Measurements from ENCODE around the gene ZNF90.
A peak's percentile ranks its signal among the peaks of the same experiment; 100 is the strongest.
"Not testable (repeated sequence)": the region's sequence is repeated elsewhere in the genome, so short reads cannot be mapped to it uniquely, and the experiment has no call there.

Gene ZNF90

GRCh38 chr19:20077791-20078463, at the start of gene ZNF90:
TSS of gene ZNF90 (plus strand) at chr19:20078000. CDS start at chr19:20078133, 133 bp downstream.
- Histone ChIP-seq H3K9me3 (ENCODE audit: low read length) (no peaks in the 10 kb centered on the region), H3K9ac (ENCODE audit: low read length) (no peak within 1 kb of the TSS)

GRCh38 chr19:20028611-20029010, 49.2 kb upstream of the ZNF90 start:
- no peak overlapping the region for H3K9ac ChIP-seq (ENCODE audit: low read length)
- no peaks in the 10 kb centered on the region for H3K36me3 ChIP-seq (ENCODE audit: insufficient read depth, low read length)
- no peak overlapping the region for H3K4me3 ChIP-seq (ENCODE audit: low read depth in 1 of 2, low read length in 2 of 2)
- H3K27me3 ChIP-seq (ENCODE audit: control insufficient read depth in 1 of 2, insufficient read depth in 2 of 2, low read length in 2 of 2) = no peaks in the 10 kb centered on the region
- H3K27ac ChIP-seq (ENCODE audit: low read depth, low read length) = no peak overlapping the region
- no peaks in the 10 kb centered on the region for H3K4me1 ChIP-seq (ENCODE audit: insufficient read depth, low read length)
- H3K9me3 ChIP-seq (ENCODE audit: low read length) = no peaks in the 10 kb centered on the region

More at GRCh38 chr19:20077791-20078463, at the start of gene ZNF90:
- peaks cover 7% of the 10 kb centered on the region for H3K4me1 ChIP-seq (ENCODE audit: insufficient read depth, low read length)
- H3K27me3 ChIP-seq (ENCODE audit: control insufficient read depth in 1 of 2, insufficient read depth in 2 of 2, low read length in 2 of 2) = no peaks in the 10 kb centered on the region
- no peaks in the 10 kb centered on the region for H3K36me3 ChIP-seq (ENCODE audit: insufficient read depth, low read length)
- no peak within 1 kb of the TSS for H3K27ac ChIP-seq (ENCODE audit: low read depth, low read length)
- peak within 1 kb of the TSS; percentile 47 to 77 for H3K4me3 ChIP-seq (ENCODE audit: low read depth in 1 of 2, low read length in 2 of 2)

GRCh38 chr19:20035935-20036334, 41.9 kb upstream of the ZNF90 start:
- H3K4me1 ChIP-seq (ENCODE audit: insufficient read depth, low read length) = peaks cover 4% of the 10 kb centered on the region
- no peaks in the 10 kb centered on the region for H3K9me3 ChIP-seq (ENCODE audit: low read length)
- H3K27me3 ChIP-seq (ENCODE audit: control insufficient read depth in 1 of 2, insufficient read depth in 2 of 2, low read length in 2 of 2) = no peaks in the 10 kb centered on the region
- no peak overlapping the region for H3K27ac ChIP-seq (ENCODE audit: low read depth, low read length)
- no peak overlapping the region for H3K9ac ChIP-seq (ENCODE audit: low read length)
- no peaks in the 10 kb centered on the region for H3K36me3 ChIP-seq (ENCODE audit: insufficient read depth, low read length)
- H3K4me3 ChIP-seq (ENCODE audit: low read depth in 1 of 2, low read length in 2 of 2) = no peak overlapping the region

GRCh38 chr19:20038358-20039202, 39.2 kb upstream of the ZNF90 start:
- H3K36me3 ChIP-seq (ENCODE audit: insufficient read depth, low read length) = no peaks in the 10 kb centered on the region
- no peaks in the 10 kb centered on the region for H3K27me3 ChIP-seq (ENCODE audit: control insufficient read depth in 1 of 2, insufficient read depth in 2 of 2, low read length in 2 of 2)
- H3K27ac ChIP-seq (ENCODE audit: low read depth, low read length) = peak overlapping the region; percentile 19
- peak overlapping the region; percentile 70 to 87 for H3K4me3 ChIP-seq (ENCODE audit: low read depth in 1 of 2, low read length in 2 of 2)
- peak overlapping the region; percentile 68 for H3K9ac ChIP-seq (ENCODE audit: low read length)
- peaks cover 4% of the 10 kb centered on the region for H3K4me1 ChIP-seq (ENCODE audit: insufficient read depth, low read length)
- no peaks in the 10 kb centered on the region for H3K9me3 ChIP-seq (ENCODE audit: low read length)

- Histone ChIP-seq H3K9ac (ENCODE audit: low read length) (peak within 1 kb of the TSS; percentile 68), H3K9me3 (ENCODE audit: low read length) (no peaks in the 10 kb centered on the region), H3K27me3 (ENCODE audit: control insufficient read depth in 1 of 2, insufficient read depth in 2 of 2, low read length in 2 of 2) (no peaks in the 10 kb centered on the region), H3K36me3 (ENCODE audit: insufficient read depth, low read length) (no peaks in the 10 kb centered on the region), H3K27ac (ENCODE audit: low read depth, low read length) (peak within 1 kb of the TSS; percentile 19), H3K4me1 (ENCODE audit: insufficient read depth, low read length) (peaks cover 4% of the 10 kb centered on the region), H3K4me3 (ENCODE audit: low read depth in 1 of 2, low read length in 2 of 2) (peak within 1 kb of the TSS; percentile 70 to 87)
These were observed 38.5 kb upstream of the ZNF90 start, which contains the start of gene ZNF682 for GRCh38 chr19:20039203-20039723. TSS of gene ZNF682 (minus strand) at chr19:20039505. CDS start at chr19:20039345, 160 bp downstream.

GRCh38 chr19:20044663-20045062, 33.1 kb upstream of the ZNF90 start:
- no peak overlapping the region for H3K27ac ChIP-seq (ENCODE audit: low read depth, low read length)
- H3K36me3 ChIP-seq (ENCODE audit: insufficient read depth, low read length) = no peaks in the 10 kb centered on the region
- no peaks in the 10 kb centered on the region for H3K9me3 ChIP-seq (ENCODE audit: low read length)
- H3K4me3 ChIP-seq (ENCODE audit: low read depth in 1 of 2, low read length in 2 of 2) = no peak overlapping the region
- H3K9ac ChIP-seq (ENCODE audit: low read length) = no peak overlapping the region
- H3K27me3 ChIP-seq (ENCODE audit: control insufficient read depth in 1 of 2, insufficient read depth in 2 of 2, low read length in 2 of 2) = no peaks in the 10 kb centered on the region
- no peaks in the 10 kb centered on the region for H3K4me1 ChIP-seq (ENCODE audit: insufficient read depth, low read length)

- H3K9me3 ChIP-seq (ENCODE audit: low read length); H3K4me3 ChIP-seq (ENCODE audit: low read depth in 1 of 2, low read length in 2 of 2); H3K36me3 ChIP-seq (ENCODE audit: insufficient read depth, low read length); H3K27ac ChIP-seq (ENCODE audit: low read depth, low read length); H3K4me1 ChIP-seq (ENCODE audit: insufficient read depth, low read length); H3K9ac ChIP-seq (ENCODE audit: low read length); H3K27me3 ChIP-seq (ENCODE audit: control insufficient read depth in 1 of 2, insufficient read depth in 2 of 2, low read length in 2 of 2): not testable (repeated sequence)
These were observed 32.1 kb upstream of the ZNF90 start for GRCh38 chr19:20045742-20046141.

- no peaks in the 10 kb centered on the region for H3K9me3 ChIP-seq (ENCODE audit: low read length)
- no peaks in the 10 kb centered on the region for H3K36me3 ChIP-seq (ENCODE audit: insufficient read depth, low read length)
- peak overlapping the region; percentile 61 for H3K9ac ChIP-seq (ENCODE audit: low read length)
- peak overlapping the region; percentile 70 to 100 for H3K4me3 ChIP-seq (ENCODE audit: low read depth in 1 of 2, low read length in 2 of 2)
- H3K27ac ChIP-seq (ENCODE audit: low read depth, low read length) = peak overlapping the region; percentile 73
- H3K4me1 ChIP-seq (ENCODE audit: insufficient read depth, low read length) = peaks cover 7% of the 10 kb centered on the region
- no peaks in the 10 kb centered on the region for H3K27me3 ChIP-seq (ENCODE audit: control insufficient read depth in 1 of 2, insufficient read depth in 2 of 2, low read length in 2 of 2)
These were observed 25.7 kb upstream of the ZNF90 start for GRCh38 chr19:20051841-20052768.

GRCh38 chr19:20058738-20059137, 19.1 kb upstream of the ZNF90 start:
- not testable (repeated sequence) for H3K9me3 ChIP-seq (ENCODE audit: low read length); H3K9ac ChIP-seq (ENCODE audit: low read length); H3K4me3 ChIP-seq (ENCODE audit: low read depth in 1 of 2, low read length in 2 of 2); H3K27ac ChIP-seq (ENCODE audit: low read depth, low read length); H3K36me3 ChIP-seq (ENCODE audit: insufficient read depth, low read length); H3K4me1 ChIP-seq (ENCODE audit: insufficient read depth, low read length); H3K27me3 ChIP-seq (ENCODE audit: control insufficient read depth in 1 of 2, insufficient read depth in 2 of 2, low read length in 2 of 2)

- Histone ChIP-seq H3K4me3 (ENCODE audit: low read depth in 1 of 2, low read length in 2 of 2) (no peak overlapping the region), H3K9me3 (ENCODE audit: low read length) (no peaks in the 10 kb centered on the region), H3K36me3 (ENCODE audit: insufficient read depth, low read length) (no peaks in the 10 kb centered on the region), H3K9ac (ENCODE audit: low read length) (no peak overlapping the region), H3K27me3 (ENCODE audit: control insufficient read depth in 1 of 2, insufficient read depth in 2 of 2, low read length in 2 of 2) (no peaks in the 10 kb centered on the region), H3K4me1 (ENCODE audit: insufficient read depth, low read length) (no peaks in the 10 kb centered on the region), H3K27ac (ENCODE audit: low read depth, low read length) (no peak overlapping the region)
These were observed 17.5 kb upstream of the ZNF90 start for GRCh38 chr19:20060282-20060681.

GRCh38 chr19:20066861-20067260, 10.9 kb upstream of the ZNF90 start:
- Histone ChIP-seq H3K9ac (ENCODE audit: low read length) (no peak overlapping the region), H3K27ac (ENCODE audit: low read depth, low read length) (no peak overlapping the region), H3K9me3 (ENCODE audit: low read length) (no peaks in the 10 kb centered on the region), H3K36me3 (ENCODE audit: insufficient read depth, low read length) (no peaks in the 10 kb centered on the region), H3K4me3 (ENCODE audit: low read depth in 1 of 2, low read length in 2 of 2) (no peak overlapping the region), H3K4me1 (ENCODE audit: insufficient read depth, low read length) (no peaks in the 10 kb centered on the region), H3K27me3 (ENCODE audit: control insufficient read depth in 1 of 2, insufficient read depth in 2 of 2, low read length in 2 of 2) (peaks cover 0 to 5% of the 10 kb centered on the region in 2 donors)
